Lower lobe of right lung (tissue), 2 donors: ENCODE results near the gene CLPX. TPM values are rescaled to one million over a fixed set of nuclear protein-coding genes. Genes with fewer than 3 reads are reported as not detected.

Source experiments
- ATAC-seq, 2 donors: fragments of 200-7000 bp; cut with Tn5 transposase; one replicate each; pipeline ENCODE4 v1.9.1; 2020 to 2022; ENCODE audit warnings: mild to moderate bottlenecking in 2 of 2, moderate library complexity in 2 of 2
- DNase-seq: peaks from one replicate; pipeline ENCODE4 v3.0.0-alpha.2; 2020
- H3K27ac ChIP-seq: fragments of 200-600 bp; one replicate; pipeline ENCODE4 v1.8.0; 2022
- H3K27me3 ChIP-seq: fragments of 200-600 bp; one replicate; pipeline ENCODE4 v1.8.0; 2022; ENCODE audit warnings: low read depth
- H3K36me3 ChIP-seq: fragments of 200-600 bp; one replicate; pipeline ENCODE4 v1.8.0; 2022; ENCODE audit warnings: mild to moderate bottlenecking
- H3K4me1 ChIP-seq: fragments of 200-600 bp; one replicate; pipeline ENCODE4 v1.8.0; 2022
- H3K4me3 ChIP-seq: fragments of 200-600 bp; one replicate; pipeline ENCODE4 v1.8.0; 2022; ENCODE audit warnings: mild to moderate bottlenecking
- H3K9me3 ChIP-seq: fragments of 200-600 bp; one replicate; pipeline ENCODE4 v1.8.0; 2022
- CTCF ChIP-seq: fragments of 200-600 bp; IDR thresholded peaks from one replicate; pipeline ENCODE4 v1.8.0; 2022; ENCODE audit warnings: antibody characterized with exemption, mild to moderate bottlenecking
- intact Hi-C: fragments of 100-400 bp; cut with DNase I; formaldehyde crosslinking; loops from one replicate; pipeline ENCODE4 v1.11.0; 2022
- total RNA-seq: library from RNA; stranded (reverse); fragmentation: NEBNext Ultra II Directional; extraction: Animal tissue kit (Norgen Biotek cat#: 25700); gene quantifications from one replicate; pipeline ENCODE4 v1.2.1, GENCODE V29; 2021
- donor health status: DM: no; HTN: yes; CAD: no; lungs with severe emphysema.

The CLPX gene
- total RNA-seq, 1 donor from 2014 or later: 43.4 TPM

GRCh38 chr15:65115086-65115485, 70.1 kb downstream of the CLPX start, which contains the start of gene UBAP1L:
Gene UBAP1L (minus strand): TSS chr15:65115200. CDS start chr15:65106215, 8,985 bp downstream.
- Histone ChIP-seq H3K4me3 (no peak within 1 kb of the TSS), H3K36me3 (peaks cover 89% of the 10 kb centered on the region), H3K9me3 (no peaks in the 10 kb centered on the region), H3K27ac (no peak within 1 kb of the TSS), H3K27me3 (no peaks in the 10 kb centered on the region), H3K4me1 (no peaks in the 10 kb centered on the region)
- no peak for DNase-seq
- intact Hi-C loops: no loop called here
- TF ChIP-seq CTCF: no peak
- no peak for ATAC-seq

DNA sequence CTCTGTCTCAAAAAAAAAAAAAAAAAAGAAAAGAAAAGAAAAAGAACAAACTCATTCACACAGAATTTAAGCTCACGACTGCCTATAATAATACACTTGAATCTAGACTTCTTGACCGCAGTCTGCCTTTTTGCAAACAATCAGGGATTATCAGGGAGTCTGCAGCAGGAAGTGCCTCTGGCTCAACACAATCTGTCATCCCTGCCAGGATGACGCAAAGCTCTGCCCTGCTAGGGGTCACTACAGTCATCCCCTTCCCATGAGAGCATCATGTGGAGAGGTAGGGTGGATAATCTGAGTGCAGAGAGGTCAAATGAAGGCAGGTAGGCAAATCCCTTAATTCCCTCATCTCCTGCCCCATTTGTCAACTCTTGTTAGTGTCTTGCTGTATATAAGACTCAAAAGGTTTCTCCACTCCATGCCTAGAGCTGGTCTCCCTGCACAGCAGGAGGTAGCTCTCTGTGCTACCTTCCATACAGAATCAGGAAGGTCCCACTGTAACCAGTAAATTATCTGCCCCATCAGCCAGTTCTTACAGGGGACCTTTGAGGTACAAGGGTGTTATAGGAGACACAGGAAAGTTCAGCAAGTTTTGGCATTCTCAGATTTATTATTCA, 74.4 kb downstream of the CLPX start:
- TF ChIP-seq CTCF: no peak
- DNase-seq: no peak

DNA sequence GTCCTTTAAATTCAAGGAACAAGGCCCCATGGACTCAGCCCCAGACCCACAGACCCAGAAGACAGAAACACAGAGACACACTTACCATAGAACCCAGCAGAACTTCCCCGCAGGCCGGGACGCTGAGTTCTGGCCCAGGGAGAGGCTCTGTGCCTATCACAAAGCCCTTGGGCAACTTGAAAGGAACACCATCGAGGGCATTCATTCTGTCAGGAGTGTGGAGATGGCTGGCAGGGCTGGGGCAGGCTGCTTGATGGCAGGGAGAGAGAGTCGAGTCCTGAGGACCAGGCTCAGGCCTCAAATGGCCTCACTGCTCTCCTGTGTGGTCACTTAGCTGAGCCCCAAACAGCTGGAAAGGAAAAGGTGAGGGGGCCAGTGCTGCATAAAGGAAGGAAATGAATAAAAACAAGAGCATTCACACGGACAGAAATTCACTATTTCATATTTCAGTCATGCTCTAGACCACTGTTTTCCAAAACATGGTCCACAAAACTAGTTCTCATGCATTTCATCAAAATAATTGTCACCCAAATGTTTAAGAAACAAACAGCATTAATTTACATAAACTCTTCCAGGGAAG, 79.0 kb downstream of the CLPX start:
- H3K27ac ChIP-seq: no peak overlapping the region
- peaks cover 19% of the 10 kb centered on the region for H3K36me3 ChIP-seq
- H3K4me1 ChIP-seq: no peaks in the 10 kb centered on the region
- no peak for DNase-seq
- intact Hi-C loops: no loop called here
- no peaks in the 10 kb centered on the region for H3K9me3 ChIP-seq
- no peaks in the 10 kb centered on the region for H3K27me3 ChIP-seq
- ATAC-seq: no peak
- no peak for TF ChIP-seq CTCF
- H3K4me3 ChIP-seq: no peak overlapping the region

More for the DNA sequence above, 74.4 kb downstream of the CLPX start:
- H3K27ac ChIP-seq: no peak overlapping the region
- no peak for ATAC-seq
- no peaks in the 10 kb centered on the region for H3K4me1 ChIP-seq
- H3K4me3 ChIP-seq: no peak overlapping the region
- H3K9me3 ChIP-seq: no peaks in the 10 kb centered on the region
- no peaks in the 10 kb centered on the region for H3K27me3 ChIP-seq
- peaks cover 50% of the 10 kb centered on the region for H3K36me3 ChIP-seq
- intact Hi-C loops: no loop called here

GRCh38 chr15:65105038-65105437, 80.1 kb downstream of the CLPX start:
- no peak for DNase-seq
- no peak overlapping the region for H3K4me3 ChIP-seq
- H3K9me3 ChIP-seq: no peaks in the 10 kb centered on the region
- no peaks in the 10 kb centered on the region for H3K27me3 ChIP-seq
- intact Hi-C loops: no loop called here
- H3K27ac ChIP-seq: no peak overlapping the region
- no peaks in the 10 kb centered on the region for H3K4me1 ChIP-seq
- ATAC-seq: no peak
- no peak for TF ChIP-seq CTCF
- H3K36me3 ChIP-seq: peaks cover 30% of the 10 kb centered on the region

GRCh38 chr15:65102912-65103311, 82.2 kb downstream of the CLPX start:
- Histone ChIP-seq H3K9me3 (no peaks in the 10 kb centered on the region), H3K27ac (no peak overlapping the region), H3K36me3 (peaks cover 51% of the 10 kb centered on the region), H3K27me3 (no peaks in the 10 kb centered on the region), H3K4me1 (no peaks in the 10 kb centered on the region), H3K4me3 (no peak overlapping the region)
- DNase-seq (no peak), ATAC-seq (no peak)
- intact Hi-C loops: no loop called here
- no peak for TF ChIP-seq CTCF
